ENCODE data around the gene FAM200B. TPM values are rescaled to one million over a fixed set of nuclear protein-coding genes. Genes with fewer than 3 reads are reported as not detected.

The FAM200B gene
- polyA plus RNA-seq, 1 of the 3 experiments (the other 2 are of a cell fraction), result 46.3 TPM

GRCh38 chr4:15695240-15695699 is 13.6 kb downstream of the FAM200B start (continued):
- peak; percentile 87 for TF ChIP-seq PBX3 (IDR thresholded peaks at IDR 0.05)
- TF ChIP-seq TEAD4 (IDR thresholded peaks at IDR 0.05; ENCODE audit: borderline replicate concordance, insufficient read depth), result peak; percentile 87
- no peak for TF ChIP-seq GATA2 (CRISPR knock-in tag; IDR thresholded peaks at IDR 0.05)
- TF ChIP-seq TCF12 (IDR thresholded peaks at IDR 0.05), result peak; percentile 93
- TF ChIP-seq TAF1 (IDR thresholded peaks at IDR 0.05; ENCODE audit: borderline replicate concordance, low read depth, low read length), result no peak
- peak; percentile 25; the same call in 1 of the 2 replicates for TF ChIP-seq POLR2AphosphoS5 (IDR thresholded peaks at IDR 0.05; ENCODE audit: low read depth, low read length)

- Histone ChIP-seq H3K9ac (no peak overlapping the region), H3K4me3 (ENCODE audit: low read depth in 2 of 2, low read length in 1 of 2) (no peak overlapping the region), H3K27ac (ENCODE audit: low read depth in 2 of 2, low read length in 1 of 2) (peak overlapping the region in 1 of 2 experiments; percentile 64; a peak in 2 of 4 replicates), H3K4me1 (ENCODE audit: control insufficient read depth in 1 of 2, insufficient read depth in 2 of 2, low read depth in 1 of 2, low read length in 1 of 2) (peaks cover 0 to 12% of the 10 kb centered on the region in 2 experiments; a peak in 3 of 4 replicates), H3K36me3 (replicated peaks in 1 of 2; ENCODE audit: control insufficient read depth in 1 of 2, insufficient read depth in 2 of 2, low read length in 1 of 2) (no peaks in the 10 kb centered on the region), H2AFZ (ENCODE audit: low read depth) (no peak overlapping the region), H3K4me2 (peak overlapping the region; percentile 36), H3K9me2 (no peaks in the 10 kb centered on the region), H3K27me3 (ENCODE audit: insufficient read depth) (no peaks in the 10 kb centered on the region), H3F3A (replicated peaks; ENCODE audit: insufficient read depth) (peaks cover 13% of the 10 kb centered on the region), H4K20me1 (ENCODE audit: insufficient read depth) (no peaks in the 10 kb centered on the region), H3K79me2 (ENCODE audit: insufficient read depth) (no peaks in the 10 kb centered on the region), H3K9me3 (no peaks in the 10 kb centered on the region)
- ChIA-PET POLR2A (no interaction called here), CTCF (interaction anchor here (1.5 kb wide), 1 partner anchor 216 kb away, joined by 4 read pairs; no protein-coding TSS in a partner anchor)
- WGBS (ENCODE audit: low lambda C conversion rate), result 91% methylated on average over 3 of the region's 3 CpGs
- no peak for DNase-seq
- no peak for TF ChIP-seq TEAD4 (IDR thresholded peaks at IDR 0.05; ENCODE audit: borderline replicate concordance, insufficient read depth)
- no peak for TF ChIP-seq CHD2 (IDR thresholded peaks at IDR 0.05; ENCODE audit: low read length, partially characterized antibody)
- no peak for TF ChIP-seq NFIC (IDR thresholded peaks at IDR 0.05; ENCODE audit: borderline replicate concordance)
- TF ChIP-seq CTCF (IDR thresholded peaks at IDR 0.05), result no peak
- no peak for TF ChIP-seq REST (IDR thresholded peaks at IDR 0.05; ENCODE audit: low read depth, low read length)
- no peak for TF ChIP-seq GATA2 (CRISPR knock-in tag; IDR thresholded peaks at IDR 0.05)
- no peak for TF ChIP-seq SIN3A (IDR thresholded peaks at IDR 0.05; ENCODE audit: borderline replicate concordance, low read depth, low read length)
- no peak for TF ChIP-seq JUND (IDR thresholded peaks at IDR 0.05)
- TF ChIP-seq ZBTB33 (IDR thresholded peaks at IDR 0.05; ENCODE audit: borderline replicate concordance, low read depth), result no peak
- no peak for TF ChIP-seq USF2 (IDR thresholded peaks at IDR 0.05; ENCODE audit: borderline replicate concordance, low read depth, low read length)
- TF ChIP-seq TCF12 (IDR thresholded peaks at IDR 0.05), result no peak
- TF ChIP-seq USF1 (IDR thresholded peaks at IDR 0.05; ENCODE audit: borderline replicate concordance, low read depth), result no peak
- no peak for TF ChIP-seq FOSL2 (IDR thresholded peaks at IDR 0.05; ENCODE audit: borderline replicate concordance, low read depth)
- TF ChIP-seq RAD21 (IDR thresholded peaks at IDR 0.05; ENCODE audit: low read length), result no peak
- no peak for TF ChIP-seq MEF2A (IDR thresholded peaks at IDR 0.05; ENCODE audit: borderline replicate concordance, low read depth)
- TF ChIP-seq ELF1 (IDR thresholded peaks at IDR 0.05), result no peak
- TF ChIP-seq YY1 (IDR thresholded peaks at IDR 0.05; ENCODE audit: low read depth), result no peak
- TF ChIP-seq TAF1 (IDR thresholded peaks at IDR 0.05; ENCODE audit: borderline replicate concordance, low read depth, low read length), result no peak
Observed at GRCh38 chr4:15695729-15696128, 14.1 kb downstream of the FAM200B start.
